GM12878 (cell line): ENCODE results near the gene STARD8. TPM values are rescaled to one million over a fixed set of nuclear protein-coding genes. Genes with fewer than 3 reads are reported as not detected.

Experiments
- ATAC-seq: fragments of 200-7000 bp; cut with Tn5 transposase; 3 replicates; pipeline ENCODE4 v1.9.1; 2020; ENCODE audit warnings: mild to moderate bottlenecking, moderate library complexity
- BruUV-seq: library from RNA; stranded (reverse); fragments of 400-500 nt; replicated peaks from 2 replicates; lab custom pipeline; 2021; lab: Mats Ljungman, UMichigan
- CTCF ChIA-PET: fragments of 300-600 bp; sonication (Branson Sonifier 250); formaldehyde crosslinking; extraction: SDS; loops from one replicate; lab custom pipeline; 2021; ENCODE audit warnings: inconsistent platforms; lab: Yijun Ruan, JAX
- POLR2A ChIA-PET: fragments of 350-600 bp; formaldehyde crosslinking; extraction: SDS; loops from one replicate; lab custom pipeline; 2021; ENCODE audit warnings: inconsistent platforms; lab: Charles Lee
- RAD21 ChIA-PET: fragments of 300-600 bp; sonication (Branson Sonifier 250); formaldehyde crosslinking; loops from one replicate; lab custom pipeline; 2023; ENCODE audit warnings: antibody characterized with exemption; ENCODE audit not compliant: unreplicated experiment; lab: Charles Lee
- SMC1A ChIA-PET: fragments of 300-600 bp; sonication (Branson Sonifier 250); formaldehyde crosslinking; loops from one replicate; lab custom pipeline; 2023; ENCODE audit not compliant: unreplicated experiment, uncharacterized antibody; lab: Charles Lee
- DNase-seq: peaks from one replicate; pipeline ENCODE4 v3.0.0-alpha.2; 2011; ENCODE audit warnings: low read depth, low spot score
- FAIRE-seq: peaks from 3 replicates; lab custom pipeline; 2011; peaks lifted over from hg19 to GRCh38; lab: Jason Lieb, UNC
- H2AFZ ChIP-seq: 2 replicates; pipeline ENCODE4 v1.6.0; 2011; ENCODE audit warnings: low read depth, low read length, control low read depth; ENCODE audit not compliant: control insufficient read depth
- H3K27ac ChIP-seq: 2 replicates; pipeline ENCODE4 v1.5.1; 2011; ENCODE audit warnings: control low read depth; ENCODE audit not compliant: control insufficient read depth, insufficient read depth
- H3K27me3 ChIP-seq, 2 experiments: replicated peaks in 1 of 2; 2 replicates each; pipeline versions ENCODE4 v1.6.0 to v1.6.1; 2011; ENCODE audit warnings: low read length in 1 of 2; ENCODE audit not compliant: control insufficient read depth in 2 of 2, insufficient read depth in 2 of 2
- H3K36me3 ChIP-seq, 2 experiments: 2 replicates each; pipeline ENCODE4 v1.5.1; 2011; ENCODE audit warnings: low read length in 1 of 2; ENCODE audit not compliant: control insufficient read depth in 2 of 2, insufficient read depth in 2 of 2
- H3K4me1 ChIP-seq: 2 replicates; pipeline ENCODE4 v1.6.1; 2011; ENCODE audit warnings: mild to moderate bottlenecking, low read length, moderate library complexity, mixed read lengths; ENCODE audit not compliant: control insufficient read depth, insufficient read depth
- H3K4me2 ChIP-seq: 2 replicates; pipeline ENCODE4 v1.6.0; 2011; ENCODE audit warnings: control low read depth; ENCODE audit not compliant: control insufficient read depth, insufficient read depth
- H3K4me3 ChIP-seq: fragments of 200-600 bp; sonication (generic); 2 replicates; pipeline ENCODE4 v1.5.1; 2016
- H3K79me2 ChIP-seq: 2 replicates; pipeline ENCODE4 v1.6.0; 2011; ENCODE audit warnings: low read length; ENCODE audit not compliant: control insufficient read depth, insufficient read depth
- H3K9ac ChIP-seq: 2 replicates; pipeline ENCODE4 v1.8.0; 2011; ENCODE audit warnings: low read length, control low read depth, mixed read lengths; ENCODE audit not compliant: control insufficient read depth, insufficient read depth
- H3K9me3 ChIP-seq: replicated peaks from 3 replicates; pipeline ENCODE4 v1.5.1; 2011; ENCODE audit warnings: mild to moderate bottlenecking, low read length; ENCODE audit not compliant: control insufficient read depth, insufficient read depth
- H4K20me1 ChIP-seq: 2 replicates; pipeline ENCODE4 v1.6.0; 2011; ENCODE audit not compliant: control insufficient read depth, insufficient read depth
- BCL11A ChIP-seq: IDR thresholded peaks from 2 replicates; pipeline ENCODE4 v1.6.1; 2011; ENCODE audit warnings: low read depth, low read length
- BRCA1 ChIP-seq: IDR thresholded peaks from 2 replicates; pipeline ENCODE4 v1.6.1; 2011; ENCODE audit warnings: low read depth, low read length, improper control_type of control experiment
- CREB1 ChIP-seq: IDR thresholded peaks from 2 replicates; pipeline ENCODE4 v1.6.1; 2012; ENCODE audit warnings: low read depth, mild to moderate bottlenecking, inconsistent platforms
- EGR1 ChIP-seq, 2 experiments: IDR thresholded peaks; 1 replicate in 1 of 2; 2 replicates in 1 of 2; pipeline ENCODE4 v1.6.1; 2011 to 2012; ENCODE audit warnings: low read depth in 2 of 2, low read length in 2 of 2, borderline replicate concordance in 1 of 2, mild to moderate bottlenecking in 1 of 2, moderate library complexity in 1 of 2
- EP300 ChIP-seq, 2 experiments: fragments of 150-350 bp in 1 of 2; IDR thresholded peaks; 2 replicates each; pipeline ENCODE4 v1.6.1; 2011 to 2012; ENCODE audit warnings: low read depth in 2 of 2, low read length in 2 of 2, borderline replicate concordance in 1 of 2, improper control_type of control experiment in 1 of 2, inconsistent platforms in 1 of 2; ENCODE audit not compliant: control insufficient read depth in 1 of 2
- EZH2 ChIP-seq: IDR thresholded peaks from 2 replicates; pipeline ENCODE4 v1.6.1; 2012; ENCODE audit warnings: low read depth, mild to moderate bottlenecking, control low read depth, inconsistent platforms, low read length, borderline replicate concordance; ENCODE audit not compliant: control insufficient read depth
- HDGF ChIP-seq: fragments of 450-650 bp; IDR thresholded peaks from 2 replicates; pipeline ENCODE4 v1.6.1; 2016; ENCODE audit warnings: antibody characterized with exemption
- MYB ChIP-seq: fragments of 150-350 bp; IDR thresholded peaks from 2 replicates; pipeline ENCODE4 v1.6.1; 2014; ENCODE audit warnings: mild to moderate bottlenecking, low read depth, low read length, borderline replicate concordance
- PAX8 ChIP-seq: fragments of 450-650 bp; IDR thresholded peaks from 2 replicates; pipeline ENCODE4 v1.6.1; 2017; ENCODE audit warnings: mild to moderate bottlenecking, moderate library complexity
- RFX5 ChIP-seq: IDR thresholded peaks from 2 replicates; pipeline ENCODE4 v1.6.1; 2011; ENCODE audit warnings: low read depth, low read length, improper control_type of control experiment
- RUNX3 ChIP-seq: IDR thresholded peaks from 2 replicates; pipeline ENCODE4 v1.6.1; 2012; ENCODE audit warnings: low read length, inconsistent platforms
- SIX5 ChIP-seq: IDR thresholded peaks from 2 replicates; pipeline ENCODE4 v1.6.1; 2011; ENCODE audit warnings: mild to moderate bottlenecking, low read depth, low read length, moderate library complexity; ENCODE audit not compliant: severe bottlenecking
- SREBF1 ChIP-seq: IDR thresholded peaks from 2 replicates; pipeline ENCODE4 v1.6.1; 2012; ENCODE audit warnings: mild to moderate bottlenecking, low read length
- USF1 ChIP-seq: IDR thresholded peaks from 2 replicates; pipeline ENCODE4 v1.6.1; 2011; ENCODE audit warnings: borderline replicate concordance, low read depth, mild to moderate bottlenecking, moderate library complexity, mixed read lengths, low read length; ENCODE audit not compliant: insufficient read depth; ENCODE audit errors: extremely low read length
- WGBS: methylation state at CpG from one replicate; pipeline ENCODE4 v1.1.6; 2016; ENCODE audit warnings: low lambda C conversion rate; ENCODE audit not compliant: insufficient replicate concordance, insufficient coverage; ENCODE audit errors: missing lambda C conversion rate; 5-methylcytosine and 5-hydroxymethylcytosine counted together
- in situ Hi-C: fragments of 300-500 bp; cut with MboI; formaldehyde crosslinking; loops from 9 replicates; pipeline ENCODE4 v1.14.3; 2018; ENCODE audit warnings: mixed read lengths
- intact Hi-C: fragments of 100-400 bp; cut with micrococcal nuclease; formaldehyde crosslinking; loops from one replicate; pipeline ENCODE4 v1.14.2; 2022; ENCODE audit not compliant: unreplicated experiment
- polyA plus RNA-seq, 11 experiments: library from polyadenylated mRNA; depleted of rRNA in 4 of 11; unstranded in 6 of 11; stranded (reverse) in 5 of 11; fragments of >200 nt; fragmentation: Nextera tagmentation in 4 of 11; fragmentation: Illumina TruSeq in 1 of 11; extraction: Ambion mirVana in 4 of 11; extraction: Trizol in 1 of 11; gene quantifications; 1 replicate in 1 of 11; 2 replicates in 10 of 11; pipeline versions ENCODE4 v1.2.1 to v1.2.3, GENCODE V29; 2011 to 2016; ENCODE audit warnings: inconsistent platforms in 2 of 11, missing spikeins in 2 of 11, low read depth in 1 of 11
- total RNA-seq, 4 experiments: library from RNA; depleted of rRNA in 3 of 4; stranded (reverse); fragments of >200 nt in 3 of 4; fragmentation: Illumina TruSeq in 1 of 4; extraction: Trizol in 1 of 4; gene quantifications; 2 replicates each; pipeline versions ENCODE4 v1.2.1 to v1.2.3, GENCODE V29; 2013 to 2021
- TF ChIP-seq, protein P1 (sequence below): fragments of 450-650 bp; IDR thresholded peaks from 2 replicates; pipeline ENCODE4 v1.6.1; 2016; ENCODE audit warnings: mild to moderate bottlenecking

Gene STARD8
- total and polyA plus RNA-seq, 10 of the 15 experiments (the other 5 are each of a cell fraction or from before 2014, with no cell fraction given) = 0.03 to 0.14 (median 0.07) TPM; not detected in 6

- TF ChIP-seq BRCA1 = no peak
- no peak for TF ChIP-seq PAX8
- TF ChIP-seq RUNX3 = no peak
- TF ChIP-seq, all 136 proteins: peak for 0
- ChIA-PET CTCF (interaction anchor here (0.8 kb wide), 1 partner anchor 26 kb away, joined by 3 read pairs; no protein-coding TSS in a partner anchor), POLR2A (no interaction called here), SMC1A (no interaction called here), RAD21 (no interaction called here)
- H2AFZ ChIP-seq = no peak overlapping the region
- no peak overlapping the region for H3K9ac ChIP-seq
- H3K27me3 ChIP-seq = no peaks in the 10 kb centered on the region
- H3K79me2 ChIP-seq = no peaks in the 10 kb centered on the region
- FAIRE-seq (no peak), ATAC-seq (no peak), DNase-seq (no peak)
- BruUV-seq = no TSS peak
- H3K36me3 ChIP-seq = no peaks in the 10 kb centered on the region
- H4K20me1 ChIP-seq = no peaks in the 10 kb centered on the region
- no peaks in the 10 kb centered on the region for H3K4me1 ChIP-seq
- H3K27ac ChIP-seq = no peak overlapping the region
- no peak overlapping the region for H3K4me3 ChIP-seq
- in situ Hi-C loops (no loop called here), intact Hi-C loops (no loop called here)
- WGBS = 52% methylated on average over 6 of the region's 6 CpGs
- no peak overlapping the region for H3K4me2 ChIP-seq
- H3K9me3 ChIP-seq = no peaks in the 10 kb centered on the region
Observed at GRCh38 chrX:68696267-68696990, 49.0 kb downstream of the STARD8 start.

- no peak overlapping the region for H3K4me2 ChIP-seq
- ChIA-PET SMC1A (no interaction called here), RAD21 (no interaction called here), CTCF (no interaction called here), POLR2A (no interaction called here)
- ATAC-seq (no peak), FAIRE-seq (no peak), DNase-seq (no peak)
- H2AFZ ChIP-seq = no peak overlapping the region
- in situ Hi-C loops (no loop called here), intact Hi-C loops (no loop called here)
- no peaks in the 10 kb centered on the region for H3K4me1 ChIP-seq
- H3K27ac ChIP-seq = no peak overlapping the region
- BruUV-seq = no TSS peak
- H3K4me3 ChIP-seq = no peak overlapping the region
- no peaks in the 10 kb centered on the region for H3K79me2 ChIP-seq
- 23% methylated on average over 6 of the region's 6 CpGs for WGBS
- no peaks in the 10 kb centered on the region for H4K20me1 ChIP-seq
- no peak overlapping the region for H3K9ac ChIP-seq
- no peaks in the 10 kb centered on the region for H3K9me3 ChIP-seq
- no peaks in the 10 kb centered on the region for H3K36me3 ChIP-seq
- H3K27me3 ChIP-seq = no peaks in the 10 kb centered on the region
- TF ChIP-seq BCL11A = no peak
- TF ChIP-seq, protein P1, sequence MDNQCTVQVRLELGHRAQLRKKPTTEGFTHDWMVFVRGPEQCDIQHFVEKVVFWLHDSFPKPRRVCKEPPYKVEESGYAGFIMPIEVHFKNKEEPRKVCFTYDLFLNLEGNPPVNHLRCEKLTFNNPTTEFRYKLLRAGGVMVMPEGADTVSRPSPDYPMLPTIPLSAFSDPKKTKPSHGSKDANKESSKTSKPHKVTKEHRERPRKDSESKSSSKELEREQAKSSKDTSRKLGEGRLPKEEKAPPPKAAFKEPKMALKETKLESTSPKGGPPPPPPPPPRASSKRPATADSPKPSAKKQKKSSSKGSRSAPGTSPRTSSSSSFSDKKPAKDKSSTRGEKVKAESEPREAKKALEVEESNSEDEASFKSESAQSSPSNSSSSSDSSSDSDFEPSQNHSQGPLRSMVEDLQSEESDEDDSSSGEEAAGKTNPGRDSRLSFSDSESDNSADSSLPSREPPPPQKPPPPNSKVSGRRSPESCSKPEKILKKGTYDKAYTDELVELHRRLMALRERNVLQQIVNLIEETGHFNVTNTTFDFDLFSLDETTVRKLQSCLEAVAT = no peak
- TF ChIP-seq HDGF = no peak
- no peak for TF ChIP-seq EGR1 (IDR thresholded peaks at IDR 0.05; ENCODE audit: borderline replicate concordance in 1 of 2, low read depth in 2 of 2, low read length in 2 of 2)
- no peak for TF ChIP-seq SREBF1
- TF ChIP-seq USF1 = no peak
- TF ChIP-seq MYB = no peak
- TF ChIP-seq EP300 (IDR thresholded peaks at IDR 0.05; ENCODE audit: borderline replicate concordance in 1 of 2, control insufficient read depth in 1 of 2, low read depth in 2 of 2, low read length in 2 of 2) = no peak
- TF ChIP-seq SIX5 = no peak
- no peak for TF ChIP-seq RFX5
- TF ChIP-seq CREB1 = no peak
- no peak for TF ChIP-seq EZH2
Observed at GRCh38 chrX:68697036-68697435, 49.6 kb downstream of the STARD8 start.
